A673 (cell line): ENCODE measurements around the gene KCND2. TPM values are rescaled to one million over a fixed set of nuclear protein-coding genes. Genes with fewer than 3 reads are reported as not detected.
A peak's percentile ranks its signal among the peaks of the same experiment; 100 is the strongest.

Source experiments
- BruUV-seq: library from RNA; stranded (reverse); fragments of 400-500 nt; replicated peaks from 2 replicates; lab custom pipeline; 2021; lab: Mats Ljungman, UMichigan
- CTCF ChIA-PET: fragments of 300-600 bp; sonication (Branson Sonifier 250); formaldehyde crosslinking; loops from one replicate; lab custom pipeline; 2022; ENCODE audit warnings: antibody characterized with exemption; lab: Charles Lee
- POLR2A ChIA-PET: fragments of 300-600 bp; sonication (Branson Sonifier 250); formaldehyde crosslinking; loops from one replicate; lab custom pipeline; 2022; ENCODE audit warnings: antibody characterized with exemption; ENCODE audit not compliant: low non-redundant PET; lab: Charles Lee
- DNase-seq: peaks from one replicate; pipeline ENCODE4 v3.0.0-alpha.2; 2015; ENCODE audit warnings: low spot score
- H3K27ac ChIP-seq: fragments of 200-600 bp; sonication (generic); 2 replicates; pipeline ENCODE4 v1.5.1; 2016; ENCODE audit warnings: mixed run types, low read depth, mild to moderate bottlenecking, mixed read lengths, antibody characterized with exemption, low read length; ENCODE audit not compliant: poor library complexity, severe bottlenecking
- H3K27me3 ChIP-seq: fragments of 200-600 bp; sonication (generic); replicated peaks from 2 replicates; pipeline ENCODE4 v1.6.1; 2017; ENCODE audit warnings: mixed run types, low read depth, mild to moderate bottlenecking, mixed read lengths, antibody characterized with exemption, low read length; ENCODE audit not compliant: insufficient read depth, poor library complexity
- H3K36me3 ChIP-seq: fragments of 200-600 bp; sonication (generic); 2 replicates; pipeline ENCODE4 v1.6.1; 2016; ENCODE audit warnings: mixed run types, mild to moderate bottlenecking, mixed read lengths, antibody characterized with exemption, low read length; ENCODE audit not compliant: insufficient read depth, poor library complexity, severe bottlenecking
- H3K4me1 ChIP-seq: fragments of 200-600 bp; sonication (generic); 2 replicates; pipeline ENCODE4 v1.6.1; 2017; ENCODE audit warnings: mixed run types, mild to moderate bottlenecking, mixed read lengths, antibody characterized with exemption, low read length; ENCODE audit not compliant: insufficient read depth, poor library complexity, severe bottlenecking
- H3K4me3 ChIP-seq: fragments of 200-600 bp; sonication (generic); 2 replicates; pipeline ENCODE4 v1.5.1; 2016; ENCODE audit warnings: low read depth, mixed run types, mild to moderate bottlenecking, mixed read lengths, low read length; ENCODE audit not compliant: poor library complexity, severe bottlenecking
- H3K9me3 ChIP-seq: fragments of 200-600 bp; sonication (generic); 2 replicates; pipeline ENCODE4 v1.6.1; 2016; ENCODE audit warnings: mixed run types, low read depth, mild to moderate bottlenecking, mixed read lengths, antibody characterized with exemption, low read length; ENCODE audit not compliant: poor library complexity, severe bottlenecking
- EZH2 ChIP-seq: fragments of 200-600 bp; sonication (generic); IDR thresholded peaks from 2 replicates; pipeline ENCODE4 v1.6.1; 2017; ENCODE audit warnings: borderline replicate concordance, low read depth, mild to moderate bottlenecking, mixed read lengths, antibody characterized with exemption, low read length; ENCODE audit not compliant: poor library complexity, severe bottlenecking
- intact Hi-C: fragments of 100-400 bp; cut with micrococcal nuclease; formaldehyde crosslinking; loops from one replicate; pipeline ENCODE4 v1.10.0; 2022; ENCODE audit not compliant: unreplicated experiment
- total RNA-seq: library from RNA; stranded (reverse); gene quantifications from 2 replicates; pipeline ENCODE4 v1.2.3, GENCODE V29; 2021
- TF ChIP-seq, protein P1 (sequence below): fragments of 300-800, 200-600 bp; sonication (generic); conservative IDR thresholded peaks from 2 replicates; pipeline ENCODE4 v1.5.1; 2017; ENCODE audit warnings: low read depth, mild to moderate bottlenecking, antibody characterized with exemption, low read length, moderate library complexity, mixed read lengths

The KCND2 gene
- total RNA-seq, 1 experiment from 2014 or later = not detected

DNA sequence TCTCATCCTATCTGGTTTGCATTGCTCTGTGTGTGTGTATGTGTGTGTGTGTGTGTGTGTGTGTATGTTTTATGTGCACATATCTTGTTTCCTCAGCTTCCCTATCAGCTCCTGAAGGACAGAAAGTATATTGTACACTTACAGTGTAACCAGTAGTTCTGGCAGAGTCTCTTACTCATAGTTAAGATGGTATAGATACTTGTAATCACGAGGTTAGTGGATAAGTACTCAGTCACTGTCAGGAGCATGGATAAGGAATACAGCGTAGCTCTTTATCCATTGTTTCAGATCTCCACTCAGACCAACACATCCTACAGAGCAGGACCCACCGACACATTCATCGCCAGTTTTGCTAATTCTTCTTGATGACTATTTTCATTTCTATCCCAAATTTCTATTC lies 309.9 kb downstream of the KCND2 start:
- TF ChIP-seq EZH2 = no peak
- TF ChIP-seq, protein P1, sequence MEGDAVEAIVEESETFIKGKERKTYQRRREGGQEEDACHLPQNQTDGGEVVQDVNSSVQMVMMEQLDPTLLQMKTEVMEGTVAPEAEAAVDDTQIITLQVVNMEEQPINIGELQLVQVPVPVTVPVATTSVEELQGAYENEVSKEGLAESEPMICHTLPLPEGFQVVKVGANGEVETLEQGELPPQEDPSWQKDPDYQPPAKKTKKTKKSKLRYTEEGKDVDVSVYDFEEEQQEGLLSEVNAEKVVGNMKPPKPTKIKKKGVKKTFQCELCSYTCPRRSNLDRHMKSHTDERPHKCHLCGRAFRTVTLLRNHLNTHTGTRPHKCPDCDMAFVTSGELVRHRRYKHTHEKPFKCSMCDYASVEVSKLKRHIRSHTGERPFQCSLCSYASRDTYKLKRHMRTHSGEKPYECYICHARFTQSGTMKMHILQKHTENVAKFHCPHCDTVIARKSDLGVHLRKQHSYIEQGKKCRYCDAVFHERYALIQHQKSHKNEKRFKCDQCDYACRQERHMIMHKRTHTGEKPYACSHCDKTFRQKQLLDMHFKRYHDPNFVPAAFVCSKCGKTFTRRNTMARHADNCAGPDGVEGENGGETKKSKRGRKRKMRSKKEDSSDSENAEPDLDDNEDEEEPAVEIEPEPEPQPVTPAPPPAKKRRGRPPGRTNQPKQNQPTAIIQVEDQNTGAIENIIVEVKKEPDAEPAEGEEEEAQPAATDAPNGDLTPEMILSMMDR = no peak
- no TSS peak for BruUV-seq
- CTCF ChIA-PET = no interaction called here
- H3K4me1 ChIP-seq = peaks cover 11% of the 10 kb centered on the region
- intact Hi-C loops = loop anchor here (10.0 kb wide), 1 partner anchor 142 kb away; no protein-coding TSS in a partner anchor
- H3K27ac ChIP-seq = no peak overlapping the region
- no peak overlapping the region for H3K4me3 ChIP-seq
- no peaks in the 10 kb centered on the region for H3K27me3 ChIP-seq
- no peaks in the 10 kb centered on the region for H3K9me3 ChIP-seq
- H3K36me3 ChIP-seq = no peaks in the 10 kb centered on the region
- POLR2A ChIA-PET = no interaction called here
- no peak for DNase-seq

DNA sequence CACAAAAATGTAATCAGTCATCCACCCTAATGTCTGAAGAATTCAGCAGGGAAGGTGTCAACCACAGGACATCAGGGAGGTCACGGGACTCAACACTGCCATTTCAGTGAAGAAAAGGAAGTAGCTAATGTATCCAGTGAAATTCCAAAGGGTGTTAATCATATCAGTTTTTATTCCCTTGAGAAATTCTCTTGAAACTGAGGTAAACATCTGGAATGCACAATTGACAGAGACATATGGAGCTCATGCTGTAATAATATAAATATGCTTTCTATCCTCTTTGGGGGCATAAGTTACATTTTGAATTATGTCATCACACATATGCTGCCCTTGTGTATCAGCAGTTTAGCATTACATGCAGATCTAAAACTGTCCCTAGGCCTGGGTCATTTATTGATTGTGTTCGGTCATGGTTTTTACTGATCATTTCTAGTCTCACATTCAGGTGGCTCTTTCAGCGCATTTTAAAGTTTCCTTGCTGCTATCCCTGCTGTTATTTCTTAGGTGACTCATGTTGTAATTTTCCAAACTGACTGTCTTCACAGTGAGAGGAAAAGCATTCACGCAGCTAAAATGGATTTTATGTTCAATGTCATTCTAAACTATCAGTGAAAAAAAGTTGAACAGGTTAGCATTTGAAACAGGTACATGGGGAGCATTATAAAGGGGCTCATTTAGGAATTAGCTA lies 311.1 kb downstream of the KCND2 start:
- TF ChIP-seq, protein P1 = no peak
- TF ChIP-seq EZH2 = no peak
- H3K4me1 ChIP-seq = peaks cover 11% of the 10 kb centered on the region
- intact Hi-C loops = loop anchor here (10.0 kb wide), 1 partner anchor 141 kb away; no protein-coding TSS in a partner anchor
- ChIA-PET POLR2A (no interaction called here), CTCF (no interaction called here)
- DNase-seq = peak; percentile 41
- H3K27me3 ChIP-seq = no peaks in the 10 kb centered on the region
- no peak overlapping the region for H3K4me3 ChIP-seq
- BruUV-seq = no TSS peak
- H3K27ac ChIP-seq = no peak overlapping the region
- H3K36me3 ChIP-seq = no peaks in the 10 kb centered on the region
- H3K9me3 ChIP-seq = no peaks in the 10 kb centered on the region

DNA sequence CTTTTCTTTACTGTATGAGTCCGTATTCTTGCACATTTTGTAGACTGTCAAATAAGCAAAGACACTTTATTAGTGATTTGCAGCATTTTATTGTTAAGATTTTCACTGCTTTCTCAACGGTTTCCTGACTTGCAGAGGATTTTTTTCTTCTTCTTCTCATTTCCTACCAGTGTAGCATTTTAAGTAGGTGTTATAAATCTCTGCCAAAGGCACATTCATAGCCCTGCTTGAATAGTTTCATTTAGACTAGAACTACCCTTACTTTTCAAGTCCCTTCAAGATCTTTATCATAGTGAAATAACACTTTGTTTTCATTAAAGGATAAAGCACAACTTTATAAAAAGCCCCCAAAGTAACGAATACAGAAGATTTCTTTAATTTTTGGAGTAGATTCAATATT lies 313.6 kb downstream of the KCND2 start:
- CTCF ChIA-PET = no interaction called here
- peaks cover 11% of the 10 kb centered on the region for H3K4me1 ChIP-seq
- no peak overlapping the region for H3K27ac ChIP-seq
- POLR2A ChIA-PET = no interaction called here
- intact Hi-C loops = loop anchor here (10.0 kb wide), 1 partner anchor 138 kb away; no protein-coding TSS in a partner anchor
- H3K4me3 ChIP-seq = no peak overlapping the region
- DNase-seq = peak; percentile 45
- no TSS peak for BruUV-seq
- H3K27me3 ChIP-seq = no peaks in the 10 kb centered on the region
- H3K9me3 ChIP-seq = no peaks in the 10 kb centered on the region
- TF ChIP-seq EZH2 = no peak
- TF ChIP-seq, protein P1 = no peak
- H3K36me3 ChIP-seq = no peaks in the 10 kb centered on the region
